H9 (cell line): Measurements from ENCODE around the gene CAMTA2. TPM values are rescaled to one million over a fixed set of nuclear protein-coding genes. Genes with fewer than 3 reads are reported as not detected.

Experiments
- DNase-seq: peaks from one replicate; pipeline ENCODE4 v3.0.0-alpha.2; 2017
- H2AFZ ChIP-seq: one replicate; pipeline ENCODE4 v1.6.1; 2013; ENCODE audit warnings: mild to moderate bottlenecking, low read length, control low read depth, moderate library complexity
- H2AK5ac ChIP-seq: 2 replicates; pipeline ENCODE4 v1.6.1; 2013; ENCODE audit warnings: low read length, control low read depth, mixed read lengths; ENCODE audit not compliant: insufficient read length
- H2BK120ac ChIP-seq: one replicate; pipeline ENCODE4 v1.6.1; 2013; ENCODE audit warnings: low read depth, mild to moderate bottlenecking, low read length, control low read depth, inconsistent platforms; ENCODE audit not compliant: poor library complexity, severe bottlenecking
- H2BK12ac ChIP-seq: 2 replicates; pipeline ENCODE4 v1.6.1; 2013; ENCODE audit warnings: low read length, control low read depth, mixed read lengths, low read depth; ENCODE audit not compliant: insufficient read length
- H2BK15ac ChIP-seq: 2 replicates; pipeline ENCODE4 v1.6.1; 2013; ENCODE audit warnings: low read depth, low read length, control low read depth
- H2BK20ac ChIP-seq: one replicate; pipeline ENCODE4 v1.6.1; 2013; ENCODE audit warnings: low read depth, mild to moderate bottlenecking, low read length, control low read depth, inconsistent platforms; ENCODE audit not compliant: poor library complexity, severe bottlenecking
- H2BK5ac ChIP-seq: 2 replicates; pipeline ENCODE4 v1.6.1; 2013; ENCODE audit warnings: low read length, control low read depth, mixed read lengths; ENCODE audit not compliant: insufficient read length
- H3K14ac ChIP-seq: 2 replicates; pipeline ENCODE4 v1.6.1; 2013; ENCODE audit warnings: low read length, control low read depth; ENCODE audit not compliant: insufficient read depth
- H3K18ac ChIP-seq: 2 replicates; pipeline ENCODE4 v1.6.1; 2013; ENCODE audit warnings: low read depth, mild to moderate bottlenecking, mixed read lengths, low read length, control low read depth; ENCODE audit not compliant: insufficient read length
- H3K23ac ChIP-seq: 2 replicates; pipeline ENCODE4 v1.6.1; 2013; ENCODE audit warnings: low read length, control low read depth, mixed read lengths, low read depth; ENCODE audit not compliant: insufficient read length
- H3K23me2 ChIP-seq: 2 replicates; pipeline ENCODE4 v1.6.1; 2013; ENCODE audit warnings: low read depth, mild to moderate bottlenecking, mixed read lengths, low read length, control low read depth; ENCODE audit not compliant: insufficient read length, poor library complexity, severe bottlenecking
- H3K27ac ChIP-seq: 2 replicates; pipeline ENCODE4 v1.5.1; 2013; ENCODE audit warnings: low read length, control low read depth, mixed read lengths, low read depth; ENCODE audit not compliant: insufficient read length
- H3K27me3 ChIP-seq: 2 replicates; pipeline ENCODE4 v1.6.1; 2013; ENCODE audit warnings: low read length, control low read depth, inconsistent platforms; ENCODE audit not compliant: insufficient read depth
- H3K4ac ChIP-seq: 2 replicates; pipeline ENCODE4 v1.6.1; 2013; ENCODE audit warnings: low read depth, mild to moderate bottlenecking, control low read depth, inconsistent platforms, low read length, moderate library complexity
- H3K4me1 ChIP-seq: 2 replicates; pipeline ENCODE4 v1.6.1; 2013; ENCODE audit warnings: low read length, control low read depth, inconsistent platforms; ENCODE audit not compliant: insufficient read depth
- H3K4me2 ChIP-seq: 2 replicates; pipeline ENCODE4 v1.6.1; 2013; ENCODE audit warnings: low read length, control low read depth, mixed read lengths; ENCODE audit not compliant: insufficient read length, insufficient read depth
- H3K56ac ChIP-seq: 2 replicates; pipeline ENCODE4 v1.6.1; 2013; ENCODE audit warnings: low read depth, mild to moderate bottlenecking, mixed read lengths, low read length, control low read depth; ENCODE audit not compliant: insufficient read length
- H3K79me1 ChIP-seq: 2 replicates; pipeline ENCODE4 v1.6.1; 2013; ENCODE audit warnings: low read depth, mild to moderate bottlenecking, moderate library complexity, low read length, control low read depth, inconsistent platforms; ENCODE audit not compliant: insufficient read depth, poor library complexity, severe bottlenecking
- H3K79me2 ChIP-seq: 2 replicates; pipeline ENCODE4 v1.6.1; 2013; ENCODE audit warnings: low read length, control low read depth, inconsistent platforms; ENCODE audit not compliant: insufficient read depth
- H3K9ac ChIP-seq: 2 replicates; pipeline ENCODE4 v1.6.1; 2013; ENCODE audit warnings: low read length, control low read depth, mixed read lengths; ENCODE audit not compliant: insufficient read length; ENCODE audit errors: extremely low read depth
- H3K9me3 ChIP-seq: one replicate; pipeline ENCODE4 v1.6.1; 2013; ENCODE audit warnings: low read depth, low read length, inconsistent platforms; ENCODE audit not compliant: control insufficient read depth
- H3T11ph ChIP-seq: one replicate; pipeline ENCODE4 v1.6.1; 2013; ENCODE audit warnings: mild to moderate bottlenecking, low read length, control low read depth, inconsistent platforms
- H4K20me1 ChIP-seq: one replicate; pipeline ENCODE4 v1.6.1; 2013; ENCODE audit not compliant: control insufficient read depth, insufficient read length, insufficient read depth
- H4K5ac ChIP-seq: 2 replicates; pipeline ENCODE4 v1.6.1; 2013; ENCODE audit warnings: low read depth, mild to moderate bottlenecking, mixed read lengths, low read length, control low read depth; ENCODE audit not compliant: insufficient read length
- H4K8ac ChIP-seq: replicated peaks from 2 replicates; pipeline ENCODE4 v1.6.1; 2013; ENCODE audit warnings: low read length, control low read depth, mixed read lengths, low read depth; ENCODE audit not compliant: insufficient read length
- H4K91ac ChIP-seq: 2 replicates; pipeline ENCODE4 v1.6.1; 2013; ENCODE audit warnings: low read depth, mild to moderate bottlenecking, moderate library complexity, mixed read lengths, low read length, control low read depth; ENCODE audit not compliant: insufficient read length
- H3K27ac Mint-ChIP-seq, 3 experiments: 2 replicates in 2 of 3; 3 replicates in 1 of 3; pipeline ENCODE4 v1.8.0; 2020 to 2021; ENCODE audit warnings: mixed read lengths in 3 of 3, mild to moderate bottlenecking in 1 of 3, moderate library complexity in 1 of 3
- H3K27me3 Mint-ChIP-seq: 2 replicates; pipeline ENCODE4 v1.8.0; 2021; ENCODE audit warnings: low read depth, mild to moderate bottlenecking, moderate library complexity, mixed read lengths
- H3K36me3 Mint-ChIP-seq, 3 experiments: 2 replicates in 2 of 3; 3 replicates in 1 of 3; pipeline ENCODE4 v1.8.0; 2020 to 2021; ENCODE audit warnings: low read depth in 3 of 3, mixed read lengths in 3 of 3; ENCODE audit not compliant: insufficient read depth in 1 of 3
- H3K4me1 Mint-ChIP-seq, 2 experiments: 2 replicates each; pipeline ENCODE4 v1.8.0; 2020; ENCODE audit warnings: mixed read lengths in 2 of 2
- H3K4me3 Mint-ChIP-seq, 2 experiments: 2 replicates in 1 of 2; 3 replicates in 1 of 2; pipeline ENCODE4 v1.8.0; 2020 to 2021; ENCODE audit warnings: mild to moderate bottlenecking in 2 of 2, mixed read lengths in 2 of 2, moderate library complexity in 1 of 2
- H3K9me3 Mint-ChIP-seq, 2 experiments: 2 replicates in 1 of 2; 3 replicates in 1 of 2; pipeline ENCODE4 v1.8.0; 2020; ENCODE audit warnings: mild to moderate bottlenecking in 2 of 2, mixed read lengths in 2 of 2, moderate library complexity in 1 of 2
- WGBS: extraction: QIAGEN DNeasy Blood & Tissue Kit; methylation state at CpG from one replicate; pipeline ENCODE4 v1.1.7; 2013; ENCODE audit warnings: missing lambda C conversion rate, low lambda C conversion rate, mixed read lengths; ENCODE audit not compliant: insufficient read length; ENCODE audit errors: extremely low coverage; 5-methylcytosine and 5-hydroxymethylcytosine counted together
- total RNA-seq: library from RNA; stranded (reverse); gene quantifications from 2 replicates; pipeline ENCODE4 v1.2.1, GENCODE V29; 2021
- TF ChIP-seq, protein P1 (sequence below): fragments of 200-600 bp; sonication (generic); conservative IDR thresholded peaks from 3 replicates; pipeline ENCODE4 v1.8.0; 2021; ENCODE audit warnings: antibody characterized with exemption, mild to moderate bottlenecking

The CAMTA2 gene
- total RNA-seq, 1 experiment from 2014 or later = 15.6 TPM

DNA sequence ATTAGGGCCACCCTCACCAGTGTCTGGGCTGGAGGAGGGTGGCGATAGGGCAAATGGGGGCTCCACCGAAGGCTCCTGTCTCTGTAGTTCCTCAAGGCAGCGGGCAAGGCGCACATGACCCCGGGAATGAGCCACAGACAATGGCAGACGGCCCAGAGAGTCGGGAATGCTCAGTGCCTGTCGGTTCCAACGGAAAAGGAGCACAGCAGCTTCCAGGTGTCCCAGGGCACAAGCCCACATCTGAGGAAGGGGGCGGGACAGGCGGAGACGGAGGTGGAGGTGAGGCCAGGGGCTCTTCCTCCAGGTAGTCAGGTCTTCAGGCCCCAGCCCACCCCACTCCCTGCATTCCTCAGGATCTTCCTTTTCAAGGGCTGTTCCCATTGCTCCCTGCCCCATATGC, 14.7 kb downstream of the CAMTA2 start:
- peaks cover 10% of the 10 kb centered on the region; the same call in 1 of the 2 replicates for H3K4me1 ChIP-seq
- H4K5ac ChIP-seq = no peak overlapping the region
- H3K79me1 ChIP-seq = no peaks in the 10 kb centered on the region
- H3K27me3 Mint-ChIP-seq = peaks cover 48% of the 10 kb centered on the region
- no peak overlapping the region for H3K27ac ChIP-seq
- H4K20me1 ChIP-seq = no peaks in the 10 kb centered on the region
- peak overlapping the region; percentile 4 for H3K4me2 ChIP-seq
- H2AK5ac ChIP-seq = no peak overlapping the region
- H3K79me2 ChIP-seq = peaks cover 2% of the 10 kb centered on the region; the same call in 1 of the 2 replicates
- peak overlapping the region; percentile 2; the same call in 1 of the 2 replicates for H3K14ac ChIP-seq
- WGBS = no CpG with 5 or more reads among the region's 12 CpGs
- no peak overlapping the region for H3K9ac ChIP-seq
- H2BK20ac ChIP-seq = no peak overlapping the region
- H3K56ac ChIP-seq = no peak overlapping the region
- peaks cover 15% of the 10 kb centered on the region for H3K23me2 ChIP-seq
- H3K9me3 Mint-ChIP-seq = no peaks in the 10 kb centered on the region
- H3K9me3 ChIP-seq = no peaks in the 10 kb centered on the region
- no peak overlapping the region for H2BK5ac ChIP-seq
- H3K23ac ChIP-seq = no peak overlapping the region
- peak overlapping the region; percentile 83 to 98 (median 88); a peak in 6 of 7 replicates for H3K27ac Mint-ChIP-seq
- no peak overlapping the region for H2BK15ac ChIP-seq
- no peak overlapping the region for H3K4ac ChIP-seq
- no peak overlapping the region for H2BK12ac ChIP-seq
- peaks cover 16% of the 10 kb centered on the region; the same call in 1 of the 2 replicates for H3K27me3 ChIP-seq
- H2BK120ac ChIP-seq = no peak overlapping the region
- no peak overlapping the region for H3T11ph ChIP-seq
- no peak overlapping the region for H4K91ac ChIP-seq
- peaks cover 31% of the 10 kb centered on the region in 2 experiments for H3K4me1 Mint-ChIP-seq
- no peak overlapping the region for H2AFZ ChIP-seq
- H3K36me3 Mint-ChIP-seq = peaks cover 20 to 46% (median 24%) of the 10 kb centered on the region in 3 experiments
- peak; percentile 92 for DNase-seq
- no peak overlapping the region for H4K8ac ChIP-seq
- peak overlapping the region in 1 of 2 experiments; percentile 73 for H3K4me3 Mint-ChIP-seq
- TF ChIP-seq, protein P1, sequence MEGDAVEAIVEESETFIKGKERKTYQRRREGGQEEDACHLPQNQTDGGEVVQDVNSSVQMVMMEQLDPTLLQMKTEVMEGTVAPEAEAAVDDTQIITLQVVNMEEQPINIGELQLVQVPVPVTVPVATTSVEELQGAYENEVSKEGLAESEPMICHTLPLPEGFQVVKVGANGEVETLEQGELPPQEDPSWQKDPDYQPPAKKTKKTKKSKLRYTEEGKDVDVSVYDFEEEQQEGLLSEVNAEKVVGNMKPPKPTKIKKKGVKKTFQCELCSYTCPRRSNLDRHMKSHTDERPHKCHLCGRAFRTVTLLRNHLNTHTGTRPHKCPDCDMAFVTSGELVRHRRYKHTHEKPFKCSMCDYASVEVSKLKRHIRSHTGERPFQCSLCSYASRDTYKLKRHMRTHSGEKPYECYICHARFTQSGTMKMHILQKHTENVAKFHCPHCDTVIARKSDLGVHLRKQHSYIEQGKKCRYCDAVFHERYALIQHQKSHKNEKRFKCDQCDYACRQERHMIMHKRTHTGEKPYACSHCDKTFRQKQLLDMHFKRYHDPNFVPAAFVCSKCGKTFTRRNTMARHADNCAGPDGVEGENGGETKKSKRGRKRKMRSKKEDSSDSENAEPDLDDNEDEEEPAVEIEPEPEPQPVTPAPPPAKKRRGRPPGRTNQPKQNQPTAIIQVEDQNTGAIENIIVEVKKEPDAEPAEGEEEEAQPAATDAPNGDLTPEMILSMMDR = no peak
- no peak overlapping the region for H3K18ac ChIP-seq
